CD14-positive monocyte (primary cell): ENCODE data around the gene PLS3. TPM values are rescaled to one million over a fixed set of nuclear protein-coding genes. Genes with fewer than 3 reads are reported as not detected.

Experiments
- DNase-seq, 3 donors: peaks; one replicate each; pipeline ENCODE4 v3.0.0-alpha.2; 2011 to 2022
- H2AFZ ChIP-seq: 2 replicates; pipeline ENCODE4 v1.6.0; 2012; ENCODE audit warnings: mild to moderate bottlenecking, low read depth, low read length, inconsistent platforms; ENCODE audit not compliant: insufficient read depth, poor library complexity, severe bottlenecking
- H3K27ac ChIP-seq, 2 donors: 1 replicate in 1 of 2; 2 replicates in 1 of 2; pipeline ENCODE4 v1.5.1; 2012 to 2013; ENCODE audit warnings: low read length in 2 of 2, control low read depth in 1 of 2, inconsistent platforms in 1 of 2, low read depth in 1 of 2, mild to moderate bottlenecking in 1 of 2
- H3K27me3 ChIP-seq, 2 donors: one replicate each; pipeline versions ENCODE4 v1.6.0 to v1.6.1; 2011 to 2013; ENCODE audit warnings: low read length in 2 of 2; ENCODE audit not compliant: control insufficient read depth in 2 of 2, insufficient read depth in 2 of 2
- H3K36me3 ChIP-seq, 2 donors: replicated peaks in 1 of 2; 1 replicate in 1 of 2; 2 replicates in 1 of 2; pipeline versions ENCODE4 v1.5.1 to v1.6.1; 2012 to 2013; ENCODE audit warnings: low read length in 2 of 2, control low read depth in 1 of 2, inconsistent platforms in 1 of 2, mild to moderate bottlenecking in 1 of 2; ENCODE audit not compliant: insufficient read depth in 2 of 2, control insufficient read depth in 1 of 2
- H3K4me1 ChIP-seq, 2 donors: 1 replicate in 1 of 2; 2 replicates in 1 of 2; pipeline versions ENCODE4 v1.5.1 to v1.6.1; 2012 to 2013; ENCODE audit warnings: low read length in 2 of 2, control low read depth in 1 of 2, inconsistent platforms in 1 of 2, mild to moderate bottlenecking in 1 of 2, moderate library complexity in 1 of 2; ENCODE audit not compliant: insufficient read depth in 2 of 2, control insufficient read depth in 1 of 2
- H3K4me2 ChIP-seq: replicated peaks from 2 replicates; pipeline ENCODE3; 2012; ENCODE audit warnings: low read length, moderate library complexity, mild to moderate bottlenecking; ENCODE audit not compliant: poor library complexity, severe bottlenecking; ENCODE audit errors: extremely low read depth
- H3K4me3 ChIP-seq, 3 experiments: fragments of 200-600 bp in 1 of 3; sonication (generic) in 1 of 3; replicated peaks in 1 of 3; 1 replicate in 2 of 3; 2 replicates in 1 of 3; pipeline ENCODE4 v1.5.1; 2011 to 2013; ENCODE audit warnings: low read length in 3 of 3, mild to moderate bottlenecking in 3 of 3, control low read depth in 2 of 3, low read depth in 2 of 3, inconsistent platforms in 1 of 3, moderate library complexity in 1 of 3
- H3K79me2 ChIP-seq: 2 replicates; pipeline ENCODE4 v1.6.0; 2012; ENCODE audit warnings: mild to moderate bottlenecking, control low read depth, inconsistent platforms, low read length, moderate library complexity; ENCODE audit not compliant: insufficient read depth
- H3K9ac ChIP-seq: 2 replicates; pipeline ENCODE4 v1.6.0; 2017; ENCODE audit warnings: low read length, mild to moderate bottlenecking; ENCODE audit not compliant: insufficient read depth, poor library complexity, severe bottlenecking
- H3K9me3 ChIP-seq, 2 donors: replicated peaks in 1 of 2; 1 replicate in 1 of 2; 2 replicates in 1 of 2; pipeline versions ENCODE4 v1.5.1 to v1.6.1; 2012 to 2013; ENCODE audit warnings: low read length in 2 of 2, control low read depth in 1 of 2; ENCODE audit not compliant: control insufficient read depth in 1 of 2, insufficient read depth in 1 of 2
- H4K20me1 ChIP-seq: 2 replicates; pipeline ENCODE4 v1.6.0; 2012; ENCODE audit warnings: mild to moderate bottlenecking, low read length, control low read depth, moderate library complexity; ENCODE audit not compliant: insufficient read depth
- H3K27ac Mint-ChIP-seq, 7 donors: one replicate each; pipeline ENCODE4 v1.8.0; 2020; ENCODE audit warnings: mild to moderate bottlenecking in 7 of 7, mixed read lengths in 7 of 7, moderate library complexity in 6 of 7, inconsistent platforms in 2 of 7
- H3K27me3 Mint-ChIP-seq, 3 donors: one replicate each; pipeline ENCODE4 v1.8.0; 2021 to 2022; ENCODE audit warnings: low read depth in 3 of 3, mild to moderate bottlenecking in 3 of 3, mixed read lengths in 3 of 3, moderate library complexity in 3 of 3, inconsistent platforms in 1 of 3
- H3K36me3 Mint-ChIP-seq, 2 donors: one replicate each; pipeline ENCODE4 v1.8.0; 2020; ENCODE audit warnings: mixed read lengths in 2 of 2, inconsistent platforms in 1 of 2, mild to moderate bottlenecking in 1 of 2
- H3K4me1 Mint-ChIP-seq: one replicate; pipeline ENCODE4 v1.8.0; 2020; ENCODE audit warnings: mild to moderate bottlenecking, mixed read lengths
- H3K4me3 Mint-ChIP-seq, 2 donors: one replicate each; pipeline ENCODE4 v1.8.0; 2020; ENCODE audit warnings: mild to moderate bottlenecking in 2 of 2, mixed read lengths in 2 of 2, moderate library complexity in 1 of 2
- H3K9me3 Mint-ChIP-seq, 7 donors: one replicate each; pipeline ENCODE4 v1.8.0; 2020 to 2022; ENCODE audit warnings: mixed read lengths in 7 of 7, mild to moderate bottlenecking in 6 of 7, moderate library complexity in 6 of 7, inconsistent platforms in 2 of 7
- CTCF ChIP-seq: fragments of 200-600 bp; IDR thresholded peaks from one replicate; pipeline ENCODE4 v1.8.0; 2022; ENCODE audit warnings: antibody characterized with exemption, mild to moderate bottlenecking
- WGBS: methylation state at CpG from one replicate; pipeline ENCODE4 v1.1.5; 2013; ENCODE audit warnings: missing lambda C conversion rate; ENCODE audit not compliant: insufficient coverage; 5-methylcytosine and 5-hydroxymethylcytosine counted together
- intact Hi-C, 2 donors: fragments of 100-400 bp; cut with micrococcal nuclease; formaldehyde crosslinking; loops; one replicate each; pipeline versions ENCODE4 v1.15.0 to v1.15.1; 2023
- polyA plus RNA-seq, 3 donors: library from polyadenylated mRNA; depleted of rRNA in 1 of 3; unstranded in 2 of 3; stranded (reverse) in 1 of 3; fragments of 300-500 nt in 2 of 3; fragments of >200 nt in 1 of 3; fragmentation: Illumina TruSeq in 2 of 3; gene quantifications; 1 replicate in 2 of 3; 2 replicates in 1 of 3; pipeline ENCODE4 v1.2.3, GENCODE V29; 2012 to 2021

The PLS3 gene
- polyA plus RNA-seq, 3 donors: 0.16 TPM; not detected in 2

GRCh38 chrX:115665122-115665521 is 104.1 kb downstream of the PLS3 start:
- H3K4me1 ChIP-seq: no peaks in the 10 kb centered on the region
- Mint-ChIP-seq H3K4me1 (no peaks in the 10 kb centered on the region), H3K4me3 (no peak overlapping the region), H3K9me3 (peaks cover 0 to 7% (median 0%) of the 10 kb centered on the region in 7 donors), H3K27ac (no peak overlapping the region), H3K27me3 (peaks cover 0 to 4% (median 3%) of the 10 kb centered on the region in 3 donors), H3K36me3 (no peaks in the 10 kb centered on the region)
- no peaks in the 10 kb centered on the region for H4K20me1 ChIP-seq
- no peaks in the 10 kb centered on the region for H3K36me3 ChIP-seq
- no peaks in the 10 kb centered on the region for H3K79me2 ChIP-seq
- H3K9me3 ChIP-seq: no peaks in the 10 kb centered on the region
- no peak overlapping the region for H3K4me2 ChIP-seq
- intact Hi-C loops: no loop called here
- no peak for TF ChIP-seq CTCF
- H3K9ac ChIP-seq: no peak overlapping the region
- WGBS: no CpG with 5 or more reads among the region's 9 CpGs
- H3K27ac ChIP-seq: no peak overlapping the region
- H2AFZ ChIP-seq: no peak overlapping the region
- DNase-seq: no peak
- H3K27me3 ChIP-seq: no peaks in the 10 kb centered on the region
- no peak overlapping the region for H3K4me3 ChIP-seq

- no peaks in the 10 kb centered on the region for H3K4me1 Mint-ChIP-seq
- no CpG with 5 or more reads among the region's 7 CpGs for WGBS
- Histone ChIP-seq H3K27me3 (no peaks in the 10 kb centered on the region), H2AFZ (no peak overlapping the region), H3K4me2 (no peak overlapping the region), H3K4me3 (no peak overlapping the region), H4K20me1 (no peaks in the 10 kb centered on the region), H3K27ac (no peak overlapping the region), H3K4me1 (no peaks in the 10 kb centered on the region), H3K36me3 (no peaks in the 10 kb centered on the region), H3K9me3 (no peaks in the 10 kb centered on the region), H3K79me2 (no peaks in the 10 kb centered on the region), H3K9ac (no peak overlapping the region)
- H3K9me3 Mint-ChIP-seq: peaks cover 0 to 3% (median 0%) of the 10 kb centered on the region in 7 donors
- H3K4me3 Mint-ChIP-seq: no peak overlapping the region
- H3K27ac Mint-ChIP-seq: no peak overlapping the region
- intact Hi-C loops: no loop called here
- no peaks in the 10 kb centered on the region for H3K36me3 Mint-ChIP-seq
- no peak for DNase-seq
- H3K27me3 Mint-ChIP-seq: peaks cover 0 to 5% (median 0%) of the 10 kb centered on the region in 3 donors
- TF ChIP-seq CTCF: no peak
Measured at GRCh38 chrX:115679460-115679859, 118.5 kb downstream of the PLS3 start.
